HepG2 (cell line): ENCODE data around the gene NRL. TPM values are rescaled to one million over a fixed set of nuclear protein-coding genes. Genes with fewer than 3 reads are reported as not detected.

Experiments used
- DZIP1 ChIP-seq: sonication (generic); formaldehyde crosslinking; IDR thresholded peaks from 2 replicates; pipeline ENCODE4 v1.5.0; 2020; ENCODE audit warnings: mild to moderate bottlenecking, missing genetic modification reagents
- IRX3 ChIP-seq: sonication (generic); formaldehyde crosslinking; IDR thresholded peaks from 2 replicates; pipeline ENCODE4 v1.8.1; 2023; ENCODE audit warnings: mild to moderate bottlenecking, low read depth, missing genetic modification reagents, borderline replicate concordance
- MTERF4 ChIP-seq: sonication (generic); formaldehyde crosslinking; IDR thresholded peaks from 2 replicates; pipeline ENCODE4 v1.8.0; 2023; ENCODE audit warnings: mild to moderate bottlenecking, missing genetic modification reagents
- PREB ChIP-seq: sonication (generic); formaldehyde crosslinking; IDR thresholded peaks from 2 replicates; pipeline ENCODE4 v1.4.0; 2020; ENCODE audit warnings: missing genetic modification reagents
- ZBTB8A ChIP-seq: sonication (generic); formaldehyde crosslinking; IDR thresholded peaks from 2 replicates; pipeline ENCODE4 v1.4.0; 2020; ENCODE audit warnings: mild to moderate bottlenecking, low read depth, missing genetic modification reagents, borderline replicate concordance
- ZNF17 ChIP-seq: sonication (generic); formaldehyde crosslinking; IDR thresholded peaks from 2 replicates; pipeline ENCODE4 v1.5.0; 2020; ENCODE audit warnings: mild to moderate bottlenecking, missing genetic modification reagents
- ZNF275 ChIP-seq: sonication (generic); formaldehyde crosslinking; IDR thresholded peaks from 2 replicates; pipeline ENCODE4 v1.8.0; 2022; ENCODE audit warnings: missing genetic modification reagents, mild to moderate bottlenecking, inconsistent platforms, borderline replicate concordance
- ZNF687 ChIP-seq: sonication (generic); formaldehyde crosslinking; IDR thresholded peaks from 2 replicates; pipeline ENCODE4 v1.5.1; 2020; ENCODE audit warnings: mild to moderate bottlenecking, missing genetic modification reagents, moderate library complexity
- ZSCAN12 ChIP-seq: sonication (generic); formaldehyde crosslinking; IDR thresholded peaks from 2 replicates; pipeline ENCODE4 v1.9.0; 2021; ENCODE audit warnings: mild to moderate bottlenecking, missing genetic modification reagents
- ZSCAN20 ChIP-seq: sonication (generic); formaldehyde crosslinking; IDR thresholded peaks from 2 replicates; pipeline ENCODE4 v1.4.0; 2020; ENCODE audit warnings: missing genetic modification reagents, mild to moderate bottlenecking, borderline replicate concordance
- polyA plus RNA-seq, 8 experiments: library from polyadenylated mRNA; depleted of rRNA in 3 of 8; stranded (reverse) in 7 of 8; unstranded in 1 of 8; fragments of >200 nt; fragmentation: Illumina TruSeq in 4 of 8; extraction: Trizol in 4 of 8; gene quantifications; 2 replicates each; pipeline versions ENCODE4 v1.2.1 to v1.2.3, GENCODE V29; 2011 to 2016; ENCODE audit warnings: low read depth in 4 of 8, missing spikeins in 1 of 8, mixed read lengths in 1 of 8; ENCODE audit not compliant: insufficient read depth in 1 of 8
- total RNA-seq, 5 experiments: library from RNA; depleted of rRNA; stranded (reverse); fragments of >200 nt; fragmentation: Illumina TruSeq; extraction: Trizol; gene quantifications; 2 replicates each; pipeline ENCODE4 v1.2.3, GENCODE V29; 2016; ENCODE audit warnings: low read depth in 1 of 5
- TF ChIP-seq, protein P1 (sequence below): sonication (generic); formaldehyde crosslinking; IDR thresholded peaks from 2 replicates; pipeline ENCODE4 v1.9.0; 2022; ENCODE audit warnings: low read depth, missing genetic modification reagents
- TF ChIP-seq, protein P2 (sequence below): sonication (generic); formaldehyde crosslinking; IDR thresholded peaks from 2 replicates; pipeline ENCODE4 v1.4.0; 2020; ENCODE audit warnings: mild to moderate bottlenecking, missing genetic modification reagents

The NRL gene
- total and polyA plus RNA-seq, 2 of the 13 experiments (the other 11 are each of a cell fraction or from before 2014, with no cell fraction given): 2.5 to 4.7 TPM

DNA sequence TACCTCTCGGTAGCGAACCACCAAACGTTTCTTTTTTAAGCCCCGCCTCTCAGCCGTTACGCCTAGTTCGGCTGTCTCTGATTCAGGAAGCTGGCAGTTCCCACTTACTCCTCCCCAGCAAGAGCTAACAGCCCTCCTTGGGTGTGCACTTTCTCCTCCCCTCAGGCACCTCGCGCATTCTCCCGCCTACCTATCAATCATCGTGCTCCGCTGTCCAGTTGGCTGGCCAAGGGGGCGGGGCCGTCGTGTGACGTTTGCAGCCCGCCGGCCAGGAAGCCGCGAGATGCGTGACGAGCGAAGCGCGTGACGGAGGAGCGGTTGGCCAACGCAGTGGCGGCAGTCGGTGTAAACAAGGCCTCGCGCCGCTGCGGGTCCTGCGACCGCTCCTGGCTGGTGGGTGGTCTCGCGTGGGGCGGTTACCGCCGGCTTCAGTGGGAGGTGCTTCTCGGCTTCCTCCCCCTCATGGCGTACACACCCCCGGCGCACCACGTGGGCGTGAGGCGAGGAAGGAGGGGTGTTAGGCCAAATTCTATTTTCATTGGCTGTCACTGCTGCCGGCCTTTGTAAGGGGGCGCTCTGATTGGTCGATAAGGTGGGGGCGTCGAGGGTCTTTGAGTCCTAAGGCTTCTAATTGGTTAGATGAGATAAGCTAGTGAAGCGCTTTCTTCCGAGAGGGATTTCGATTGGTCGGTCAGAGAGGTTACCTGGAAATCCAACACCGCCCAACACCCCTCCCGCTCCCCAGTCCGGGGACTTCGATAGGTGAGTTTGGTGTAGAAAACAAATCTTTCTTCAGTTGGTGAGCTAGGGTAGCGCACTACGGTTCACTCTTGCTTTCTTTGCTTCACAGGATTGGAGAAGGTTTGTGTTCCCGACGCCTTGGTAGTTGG, at the start of gene NRL, which contains the start of gene DCAF11 (continued):
- TF ChIP-seq ZNF275 (CRISPR knock-in tag): peak; percentile 95
- no peak; the same call in 1 of the 2 replicates for TF ChIP-seq ZSCAN12
- TF ChIP-seq DZIP1 (CRISPR knock-in tag): peak; percentile 91; the same call in 1 of the 2 replicates
- TF ChIP-seq PREB (CRISPR knock-in tag): no peak
- TF ChIP-seq, protein P1, sequence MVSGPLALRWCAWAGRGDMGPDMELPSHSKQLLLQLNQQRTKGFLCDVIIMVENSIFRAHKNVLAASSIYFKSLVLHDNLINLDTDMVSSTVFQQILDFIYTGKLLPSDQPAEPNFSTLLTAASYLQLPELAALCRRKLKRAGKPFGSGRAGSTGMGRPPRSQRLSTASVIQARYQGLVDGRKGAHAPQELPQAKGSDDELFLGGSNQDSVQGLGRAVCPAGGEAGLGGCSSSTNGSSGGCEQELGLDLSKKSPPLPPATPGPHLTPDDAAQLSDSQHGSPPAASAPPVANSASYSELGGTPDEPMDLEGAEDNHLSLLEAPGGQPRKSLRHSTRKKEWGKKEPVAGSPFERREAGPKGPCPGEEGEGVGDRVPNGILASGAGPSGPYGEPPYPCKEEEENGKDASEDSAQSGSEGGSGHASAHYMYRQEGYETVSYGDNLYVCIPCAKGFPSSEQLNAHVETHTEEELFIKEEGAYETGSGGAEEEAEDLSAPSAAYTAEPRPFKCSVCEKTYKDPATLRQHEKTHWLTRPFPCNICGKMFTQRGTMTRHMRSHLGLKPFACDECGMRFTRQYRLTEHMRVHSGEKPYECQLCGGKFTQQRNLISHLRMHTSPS: no peak; the same call in 1 of the 2 replicates
- TF ChIP-seq, protein P2, sequence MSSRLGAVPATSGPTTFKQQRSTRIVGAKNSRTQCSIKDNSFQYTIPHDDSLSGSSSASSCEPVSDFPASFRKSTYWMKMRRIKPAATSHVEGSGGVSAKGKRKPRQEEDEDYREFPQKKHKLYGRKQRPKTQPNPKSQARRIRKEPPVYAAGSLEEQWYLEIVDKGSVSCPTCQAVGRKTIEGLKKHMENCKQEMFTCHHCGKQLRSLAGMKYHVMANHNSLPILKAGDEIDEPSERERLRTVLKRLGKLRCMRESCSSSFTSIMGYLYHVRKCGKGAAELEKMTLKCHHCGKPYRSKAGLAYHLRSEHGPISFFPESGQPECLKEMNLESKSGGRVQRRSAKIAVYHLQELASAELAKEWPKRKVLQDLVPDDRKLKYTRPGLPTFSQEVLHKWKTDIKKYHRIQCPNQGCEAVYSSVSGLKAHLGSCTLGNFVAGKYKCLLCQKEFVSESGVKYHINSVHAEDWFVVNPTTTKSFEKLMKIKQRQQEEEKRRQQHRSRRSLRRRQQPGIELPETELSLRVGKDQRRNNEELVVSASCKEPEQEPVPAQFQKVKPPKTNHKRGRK (CRISPR knock-in tag): no peak; the same call in 1 of the 2 replicates
- no peak for TF ChIP-seq ZBTB8A (CRISPR knock-in tag)
- TF ChIP-seq MTERF4: peak; percentile 95
- peak; percentile 92 for TF ChIP-seq ZNF687 (CRISPR knock-in tag)
- 0 out of 2 replicates have a peak, but pooled peaks have one; percentile 68 for TF ChIP-seq IRX3 (CRISPR knock-in tag)
- no peak for TF ChIP-seq ZNF17 (CRISPR knock-in tag)
- TF ChIP-seq ZSCAN20: no peak
